Body of pancreas (tissue), 4 donors: ENCODE data around the gene PABPN1L. TPM values are rescaled to one million over a fixed set of nuclear protein-coding genes. Genes with fewer than 3 reads are reported as not detected.

Experiments used
- ATAC-seq: fragments of 150-250 bp; one replicate; pipeline ENCODE4 v1.9.1; 2016
- DNase-seq, 4 donors: peaks; one replicate each; pipeline ENCODE4 v3.0.0-alpha.2; 2019
- H3K27ac ChIP-seq, 4 donors: fragments of 200-600 bp; sonication (generic); 1 replicate in 3 of 4; 2 replicates in 1 of 4; pipeline versions ENCODE4 v1.5.1 to v1.6.1; 2016 to 2019; ENCODE audit warnings: mild to moderate bottlenecking in 1 of 4, mixed read lengths in 1 of 4, moderate library complexity in 1 of 4
- H3K27me3 ChIP-seq, 2 donors: fragments of 200-600 bp; sonication (generic); one replicate each; pipeline ENCODE4 v1.6.0; 2016; ENCODE audit warnings: mild to moderate bottlenecking in 1 of 2
- H3K36me3 ChIP-seq, 2 donors: fragments of 200-600 bp; sonication (generic); replicated peaks in 1 of 2; 2 replicates each; pipeline ENCODE4 v1.5.1; 2016; ENCODE audit warnings: low read depth in 2 of 2; ENCODE audit not compliant: insufficient read depth in 1 of 2
- H3K4me1 ChIP-seq: fragments of 200-600 bp; sonication (generic); one replicate; pipeline ENCODE4 v1.6.0; 2016
- H3K4me3 ChIP-seq, 2 donors: fragments of 200-600 bp; sonication (generic); 1 replicate in 1 of 2; 2 replicates in 1 of 2; pipeline ENCODE4 v1.5.1; 2016 to 2019
- H3K9me3 ChIP-seq, 3 donors: fragments of 200-600 bp; sonication (generic); 1 replicate in 2 of 3; 2 replicates in 1 of 3; pipeline ENCODE4 v1.5.1; 2016
- POLR2A ChIP-seq, 3 donors: fragments of 450-650 bp; IDR thresholded peaks; one replicate each; pipeline ENCODE4 v1.6.1; 2016; ENCODE audit warnings: antibody characterized with exemption in 3 of 3, mild to moderate bottlenecking in 2 of 3
- WGBS, 2 donors: methylation state at CpG; one replicate each; pipeline ENCODE4 v1.1.5; 2017; 5-methylcytosine and 5-hydroxymethylcytosine counted together
- intact Hi-C: fragments of 100-400 bp; cut with DNase I; formaldehyde crosslinking; loops from one replicate; pipeline ENCODE4 v1.15.1; 2023
- total RNA-seq, 2 donors: library from RNA; depleted of rRNA; stranded (reverse); fragments of >200 nt; gene quantifications; one replicate each; pipeline ENCODE4 v1.1.0, GENCODE V29; 2016
- TF ChIP-seq, protein P1 (sequence below), 7 experiments: fragments of 450-650 bp in 4 of 7; fragments of 200-600 bp in 3 of 7; sonication (generic) in 3 of 7; IDR thresholded peaks; one replicate each; pipeline ENCODE4 v1.5.1; 2016 to 2019; ENCODE audit warnings: antibody characterized with exemption in 7 of 7

Gene PABPN1L
- total RNA-seq, 2 donors from 2014 or later = not detected

DNA sequence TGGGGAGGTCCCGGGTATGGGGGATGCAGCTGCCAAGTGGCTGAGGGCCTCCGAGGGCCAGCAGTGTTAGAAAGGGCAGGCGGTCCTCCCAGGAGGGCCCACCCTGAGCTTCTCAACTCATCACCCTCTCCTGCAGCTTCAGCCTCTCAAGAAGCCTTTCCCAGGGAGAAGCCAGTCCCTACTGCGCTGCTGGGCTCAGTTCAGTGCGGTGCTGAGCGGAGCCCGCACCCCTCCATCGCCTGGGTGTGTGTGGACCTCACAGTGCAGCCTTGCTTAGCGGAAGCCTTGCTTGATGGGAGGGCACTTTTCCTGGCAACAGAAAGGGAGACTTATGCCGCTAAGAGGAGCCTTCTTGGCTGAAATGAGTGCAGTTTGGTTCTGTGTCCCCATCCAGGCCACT is 51.2 kb downstream of the PABPN1L start:
- no peaks in the 10 kb centered on the region for H3K27me3 ChIP-seq

DNA sequence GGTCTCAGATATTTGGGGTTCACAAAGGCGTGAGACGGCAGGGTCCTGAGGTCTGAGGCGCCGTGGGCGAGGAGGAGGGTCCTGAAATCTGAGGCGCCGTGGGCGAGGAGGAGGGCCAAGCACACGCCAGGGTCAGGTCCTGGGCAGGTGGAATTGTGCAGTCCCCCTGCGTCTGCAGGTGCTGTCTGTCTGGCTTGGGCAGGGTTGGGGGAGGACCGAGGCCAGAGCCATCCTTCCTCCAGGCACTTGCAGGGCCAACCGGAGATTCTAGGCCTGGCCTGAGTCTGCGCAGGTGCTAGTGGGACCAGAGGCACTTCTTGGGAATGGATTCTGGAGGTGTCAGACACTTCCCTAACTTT is 52.3 kb downstream of the PABPN1L start:
- H3K27me3 ChIP-seq = no peaks in the 10 kb centered on the region
- H3K4me3 ChIP-seq = no peak overlapping the region
- DNase-seq (no peak), ATAC-seq (no peak)
- intact Hi-C loops = loop anchor here (10.0 kb wide), 1 partner anchor 401 kb away; the partner anchor contains the start of gene ZNF778
- peaks cover 39% of the 10 kb centered on the region for H3K4me1 ChIP-seq
- WGBS, 2 donors = 62 to 70% methylated on average over 9 to 13 of the region's 13 CpGs
- H3K27ac ChIP-seq = no peak overlapping the region
- H3K36me3 ChIP-seq = no peaks in the 10 kb centered on the region
- TF ChIP-seq, protein P1, sequence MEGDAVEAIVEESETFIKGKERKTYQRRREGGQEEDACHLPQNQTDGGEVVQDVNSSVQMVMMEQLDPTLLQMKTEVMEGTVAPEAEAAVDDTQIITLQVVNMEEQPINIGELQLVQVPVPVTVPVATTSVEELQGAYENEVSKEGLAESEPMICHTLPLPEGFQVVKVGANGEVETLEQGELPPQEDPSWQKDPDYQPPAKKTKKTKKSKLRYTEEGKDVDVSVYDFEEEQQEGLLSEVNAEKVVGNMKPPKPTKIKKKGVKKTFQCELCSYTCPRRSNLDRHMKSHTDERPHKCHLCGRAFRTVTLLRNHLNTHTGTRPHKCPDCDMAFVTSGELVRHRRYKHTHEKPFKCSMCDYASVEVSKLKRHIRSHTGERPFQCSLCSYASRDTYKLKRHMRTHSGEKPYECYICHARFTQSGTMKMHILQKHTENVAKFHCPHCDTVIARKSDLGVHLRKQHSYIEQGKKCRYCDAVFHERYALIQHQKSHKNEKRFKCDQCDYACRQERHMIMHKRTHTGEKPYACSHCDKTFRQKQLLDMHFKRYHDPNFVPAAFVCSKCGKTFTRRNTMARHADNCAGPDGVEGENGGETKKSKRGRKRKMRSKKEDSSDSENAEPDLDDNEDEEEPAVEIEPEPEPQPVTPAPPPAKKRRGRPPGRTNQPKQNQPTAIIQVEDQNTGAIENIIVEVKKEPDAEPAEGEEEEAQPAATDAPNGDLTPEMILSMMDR (IDR thresholded peaks at IDR 0.05) = no peak
- no peak for TF ChIP-seq POLR2A (IDR thresholded peaks at IDR 0.05)
- H3K9me3 ChIP-seq = no peaks in the 10 kb centered on the region

More for the DNA sequence above, 51.2 kb downstream of the PABPN1L start:
- no peaks in the 10 kb centered on the region for H3K36me3 ChIP-seq
- no peak for TF ChIP-seq POLR2A (IDR thresholded peaks at IDR 0.05)
- TF ChIP-seq, protein P1 (IDR thresholded peaks at IDR 0.05) = no peak
- no peaks in the 10 kb centered on the region for H3K9me3 ChIP-seq
- ATAC-seq (no peak), DNase-seq (no peak)
- WGBS, 2 donors = 74 to 83% methylated on average over 6 to 10 of the region's 10 CpGs
- intact Hi-C loops = loop anchor here (10.0 kb wide), 1 partner anchor 400 kb away; the partner anchor contains the start of gene ZNF778
- no peak overlapping the region for H3K4me3 ChIP-seq
- peaks cover 28% of the 10 kb centered on the region for H3K4me1 ChIP-seq
- H3K27ac ChIP-seq = no peak overlapping the region

Other genes starting within 250 kb of the PABPN1L start
- not detected for gene IL17C, start 228.1 kb downstream of the PABPN1L start, total RNA-seq
- gene CYBA, start 215.6 kb downstream of the PABPN1L start, total RNA-seq = 100 to 1,000 TPM; 126 to 177 TPM
- 10 to 100 TPM; 16.9 to 28.7 TPM for gene MVD, start 203.6 kb downstream of the PABPN1L start, total RNA-seq
- under 1 TPM in 1 of 2 donors, not detected in 1; 0.26 TPM for gene SNAI3, start 180.2 kb downstream of the PABPN1L start, total RNA-seq
- 10 to 100 TPM; 16.6 to 27.7 TPM for gene RNF166, start 160.3 kb downstream of the PABPN1L start, total RNA-seq
- gene CTU2, start 160.2 kb downstream of the PABPN1L start, total RNA-seq = 10 to 100 TPM in 1 of 2 donors, 1 to 10 TPM in 1; 5.7 to 10.2 TPM
- 100 to 1,000 TPM in 1 of 2 donors, 10 to 100 TPM in 1; 61.0 to 269 TPM for gene PIEZO1, start 81.4 kb downstream of the PABPN1L start, total RNA-seq
- gene CDT1, start 62.9 kb downstream of the PABPN1L start, total RNA-seq = 1 to 10 TPM in 1 of 2 donors, not detected in 1; 7.6 TPM
- gene APRT, start 54.7 kb downstream of the PABPN1L start, total RNA-seq = 100 to 1,000 TPM in 1 of 2 donors, 10 to 100 TPM in 1; 95.9 to 104 TPM
- gene GALNS, start 9.7 kb downstream of the PABPN1L start, total RNA-seq = 10 to 100 TPM in 1 of 2 donors, 1 to 10 TPM in 1; 8.8 to 48.8 TPM
- gene TRAPPC2L, start 9.5 kb downstream of the PABPN1L start, total RNA-seq = 10 to 100 TPM in 1 of 2 donors, 1 to 10 TPM in 1; 7.6 to 35.5 TPM
- 10 to 100 TPM in 1 of 2 donors, 1 to 10 TPM in 1; 7.8 to 16.2 TPM for gene CBFA2T3, start 110.5 kb upstream of the PABPN1L start, total RNA-seq
- 10 to 100 TPM; 22.1 to 48.8 TPM for gene ACSF3, start 227.2 kb upstream of the PABPN1L start, total RNA-seq